Measurements from ENCODE around the gene WDR17. TPM values are rescaled to one million over a fixed set of nuclear protein-coding genes. Genes with fewer than 3 reads are reported as not detected.

The WDR17 gene
- total and polyA plus RNA-seq, 2 donors (not counting 3 experiments of a cell fraction or from before 2014, with no cell fraction given): 0.07 to 0.42 TPM

GRCh38 chr4:176223561-176223960 is 157.9 kb downstream of the WDR17 start:
- no peak overlapping the region for H2AFZ ChIP-seq (ENCODE audit: low read depth, low read length)
- no peak overlapping the region for H3K9ac ChIP-seq (replicated peaks; ENCODE audit: extremely low read depth, insufficient read depth, low read length)
- ChIA-PET CTCF (no interaction called here), POLR2A (no interaction called here)
- DNase-seq (ENCODE audit: low read depth, low spot score) (no peak), FAIRE-seq (no peak)
- no peaks in the 10 kb centered on the region for H3K9me1 ChIP-seq (replicated peaks; ENCODE audit: control insufficient read depth, extremely low read depth, insufficient read depth, low read length)
- H3K4me2 ChIP-seq (ENCODE audit: insufficient read depth, low read length): no peak overlapping the region
- intact Hi-C loops (cut with micrococcal nuclease) (no loop called here), dilution Hi-C loops (cut with MboI; ENCODE audit: extremely low pct_ligation_motif_present, low sequenced_read_pairs) (no loop called here)
- H3K27ac ChIP-seq (ENCODE audit: insufficient read depth, low read depth, low read length): no peak overlapping the region
- BruUV-seq (replicated peaks): no TSS peak
- H3K36me3 ChIP-seq (ENCODE audit: control insufficient read depth in 2 of 2, extremely low read depth in 1 of 2, insufficient read depth in 2 of 2, low read length in 2 of 2): no peaks in the 10 kb centered on the region
- no peak for TF ChIP-seq EZH2 (IDR thresholded peaks at IDR 0.05; ENCODE audit: borderline replicate concordance, low read depth, low read length, severe bottlenecking)
- TF ChIP-seq CTCF (IDR thresholded peaks at IDR 0.05; ENCODE audit: extremely low read depth in 1 of 2, insufficient read depth in 1 of 2, low read depth in 1 of 2, low read length in 2 of 2): no peak
- no peak for TF ChIP-seq GATA2 (IDR thresholded peaks at IDR 0.05; ENCODE audit: insufficient read depth, insufficient read length, low read depth, low read length)
- H3K79me2 ChIP-seq (ENCODE audit: control insufficient read depth, insufficient read depth, low read length): no peaks in the 10 kb centered on the region
- no peaks in the 10 kb centered on the region for H3K9me3 ChIP-seq (replicated peaks; ENCODE audit: control insufficient read depth, insufficient read depth, low read length)
- no peaks in the 10 kb centered on the region for H3K4me1 ChIP-seq (ENCODE audit: control insufficient read depth, extremely low read depth, insufficient read depth, low read length)
- H3K4me3 ChIP-seq (replicated peaks in 1 of 3; ENCODE audit: insufficient read depth in 1 of 3, low read depth in 1 of 3, low read length in 3 of 3): no peak overlapping the region
- no peaks in the 10 kb centered on the region for H3K27me3 ChIP-seq (ENCODE audit: control insufficient read depth in 2 of 2, insufficient read depth in 2 of 2, low read length in 2 of 2)
- H4K20me1 ChIP-seq (replicated peaks; ENCODE audit: control insufficient read depth, extremely low read depth, insufficient read depth, low read length): no peaks in the 10 kb centered on the region

GRCh38 chr4:176226736-176227135 is 161.1 kb downstream of the WDR17 start:
- intact Hi-C loops (cut with micrococcal nuclease): no loop called here
- H3K36me3 ChIP-seq (ENCODE audit: control insufficient read depth in 2 of 2, extremely low read depth in 1 of 2, insufficient read depth in 2 of 2, low read length in 2 of 2): no peaks in the 10 kb centered on the region
- H3K9me1 ChIP-seq (replicated peaks; ENCODE audit: control insufficient read depth, extremely low read depth, insufficient read depth, low read length): no peaks in the 10 kb centered on the region
- no peak overlapping the region for H3K27ac ChIP-seq (ENCODE audit: insufficient read depth, low read depth, low read length)
- no peaks in the 10 kb centered on the region for H3K4me1 ChIP-seq (ENCODE audit: control insufficient read depth, extremely low read depth, insufficient read depth, low read length)
- no TSS peak for BruUV-seq (replicated peaks)
- no peaks in the 10 kb centered on the region for H3K79me2 ChIP-seq (ENCODE audit: control insufficient read depth, insufficient read depth, low read length)
- H3K4me2 ChIP-seq (ENCODE audit: insufficient read depth, low read length): no peak overlapping the region
- dilution Hi-C loops (cut with MboI; ENCODE audit: extremely low pct_ligation_motif_present, low sequenced_read_pairs): no loop called here
- no peak for TF ChIP-seq MAX (IDR thresholded peaks at IDR 0.05; ENCODE audit: insufficient read depth, insufficient read length)
- no peak for TF ChIP-seq EZH2 (IDR thresholded peaks at IDR 0.05; ENCODE audit: borderline replicate concordance, low read depth, low read length, severe bottlenecking)
- TF ChIP-seq CTCF (IDR thresholded peaks at IDR 0.05; ENCODE audit: extremely low read depth in 1 of 2, insufficient read depth in 1 of 2, low read depth in 1 of 2, low read length in 2 of 2): no peak
- no peak for TF ChIP-seq POLR2AphosphoS5 (IDR thresholded peaks at IDR 0.05; ENCODE audit: insufficient read depth, low read depth, low read length)
- TF ChIP-seq POLR2A (IDR thresholded peaks at IDR 0.05; ENCODE audit: low read depth, low read length): no peak
- no peak for TF ChIP-seq JUN (IDR thresholded peaks at IDR 0.05; ENCODE audit: borderline replicate concordance, insufficient read depth, insufficient read length, low read depth)
- no peak for TF ChIP-seq GATA2 (IDR thresholded peaks at IDR 0.05; ENCODE audit: insufficient read depth, insufficient read length, low read depth, low read length)
- TF ChIP-seq MYC (IDR thresholded peaks at IDR 0.05; ENCODE audit: low read depth, low read length): no peak
- no peak for TF ChIP-seq FOS (IDR thresholded peaks at IDR 0.05; ENCODE audit: borderline replicate concordance, insufficient read depth, low read length)
- H3K4me3 ChIP-seq (replicated peaks in 1 of 3; ENCODE audit: insufficient read depth in 1 of 3, low read depth in 1 of 3, low read length in 3 of 3): no peak overlapping the region
- no peak for DNase-seq (ENCODE audit: low read depth, low spot score)
- no peak overlapping the region for H2AFZ ChIP-seq (ENCODE audit: low read depth, low read length)
- no peaks in the 10 kb centered on the region for H4K20me1 ChIP-seq (replicated peaks; ENCODE audit: control insufficient read depth, extremely low read depth, insufficient read depth, low read length)
- ChIA-PET CTCF (interaction anchor here (1.0 kb wide), 1 partner anchor 16 kb away, joined by 3 read pairs; no protein-coding TSS in a partner anchor), POLR2A (no interaction called here)
- no peaks in the 10 kb centered on the region for H3K9me3 ChIP-seq (replicated peaks; ENCODE audit: control insufficient read depth, insufficient read depth, low read length)
- H3K9ac ChIP-seq (replicated peaks; ENCODE audit: extremely low read depth, insufficient read depth, low read length): no peak overlapping the region
- H3K27me3 ChIP-seq (ENCODE audit: control insufficient read depth in 2 of 2, insufficient read depth in 2 of 2, low read length in 2 of 2): no peaks in the 10 kb centered on the region
- no peak for FAIRE-seq

All from endothelial cell of umbilical vein (primary cell).